ENCODE measurements around the gene MRPS6. TPM values are rescaled to one million over a fixed set of nuclear protein-coding genes. Genes with fewer than 3 reads are reported as not detected.

The MRPS6 gene
- total and polyA plus RNA-seq, 12 donors, result 25.4 to 135 (median 83.6) TPM

- Histone ChIP-seq H3K4me1 (replicated peaks in 1 of 2) (peaks cover 52 to 55% of the 10 kb centered on the region in 2 donors), H3K4me3 (no peak overlapping the region), H3K27ac (peak overlapping the region in 1 of 5 donors; percentile 23), H3K36me3 (replicated peaks in 1 of 2) (peaks cover 0 to 8% of the 10 kb centered on the region in 2 donors), H3K9me3 (replicated peaks in 1 of 3) (no peaks in the 10 kb centered on the region), H3K27me3 (no peaks in the 10 kb centered on the region)
- 79 to 90% (median 84%) methylated on average over 5 of the region's 5 CpGs for WGBS, 4 donors
- intact Hi-C loops (cut with DNase I), result loop anchor here in 1 of 2 donors (5.0 kb wide), 1 partner anchor 49 kb away; no protein-coding TSS in a partner anchor
- no peak for TF ChIP-seq POLR2A (IDR thresholded peaks at IDR 0.05)
- TF ChIP-seq, protein P1, sequence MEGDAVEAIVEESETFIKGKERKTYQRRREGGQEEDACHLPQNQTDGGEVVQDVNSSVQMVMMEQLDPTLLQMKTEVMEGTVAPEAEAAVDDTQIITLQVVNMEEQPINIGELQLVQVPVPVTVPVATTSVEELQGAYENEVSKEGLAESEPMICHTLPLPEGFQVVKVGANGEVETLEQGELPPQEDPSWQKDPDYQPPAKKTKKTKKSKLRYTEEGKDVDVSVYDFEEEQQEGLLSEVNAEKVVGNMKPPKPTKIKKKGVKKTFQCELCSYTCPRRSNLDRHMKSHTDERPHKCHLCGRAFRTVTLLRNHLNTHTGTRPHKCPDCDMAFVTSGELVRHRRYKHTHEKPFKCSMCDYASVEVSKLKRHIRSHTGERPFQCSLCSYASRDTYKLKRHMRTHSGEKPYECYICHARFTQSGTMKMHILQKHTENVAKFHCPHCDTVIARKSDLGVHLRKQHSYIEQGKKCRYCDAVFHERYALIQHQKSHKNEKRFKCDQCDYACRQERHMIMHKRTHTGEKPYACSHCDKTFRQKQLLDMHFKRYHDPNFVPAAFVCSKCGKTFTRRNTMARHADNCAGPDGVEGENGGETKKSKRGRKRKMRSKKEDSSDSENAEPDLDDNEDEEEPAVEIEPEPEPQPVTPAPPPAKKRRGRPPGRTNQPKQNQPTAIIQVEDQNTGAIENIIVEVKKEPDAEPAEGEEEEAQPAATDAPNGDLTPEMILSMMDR (IDR thresholded peaks at IDR 0.05), result no peak
- DNase-seq, result peak in 2 of 7 donors; percentile 27 to 63
Observed at GRCh38 chr21:34126691-34127090, 53.3 kb downstream of the MRPS6 start.

GRCh38 chr21:34128124-34128523 is 54.7 kb downstream of the MRPS6 start:
- peak overlapping the region; percentile 80 to 92 (median 90) for H3K27ac ChIP-seq
- intact Hi-C loops (cut with DNase I), result loop anchor here in 1 of 2 donors (5.0 kb wide), 1 partner anchor 51 kb away; no protein-coding TSS in a partner anchor
- H3K27me3 ChIP-seq, result no peaks in the 10 kb centered on the region
- H3K9me3 ChIP-seq (replicated peaks in 1 of 3), result no peaks in the 10 kb centered on the region
- H3K4me3 ChIP-seq, result no peak overlapping the region
- TF ChIP-seq POLR2A (IDR thresholded peaks at IDR 0.05), result no peak
- TF ChIP-seq, protein P1 (IDR thresholded peaks at IDR 0.05), result no peak
- WGBS, 4 donors, result 60 to 83% (median 72%) methylated on average over 6 of the region's 6 CpGs
- H3K36me3 ChIP-seq (replicated peaks in 1 of 2), result peaks cover 0 to 8% of the 10 kb centered on the region in 2 donors
- peaks cover 55 to 58% of the 10 kb centered on the region in 2 donors for H3K4me1 ChIP-seq (replicated peaks in 1 of 2)
- DNase-seq, result peak in 4 of 7 donors; percentile 27 to 60 (median 49)

GRCh38 chr21:34128674-34129038 is 55.3 kb downstream of the MRPS6 start:
- Histone ChIP-seq H3K9me3 (replicated peaks in 1 of 3) (no peaks in the 10 kb centered on the region), H3K4me3 (no peak overlapping the region), H3K27me3 (no peaks in the 10 kb centered on the region), H3K4me1 (replicated peaks in 1 of 2) (peaks cover 58 to 59% of the 10 kb centered on the region in 2 donors), H3K27ac (peak overlapping the region; percentile 80 to 92 (median 90)), H3K36me3 (replicated peaks in 1 of 2) (peaks cover 0 to 8% of the 10 kb centered on the region in 2 donors)
- intact Hi-C loops (cut with DNase I), result loop anchor here in 1 of 2 donors (5.0 kb wide), 1 partner anchor 51 kb away; no protein-coding TSS in a partner anchor
- peak in 4 of 7 donors; percentile 31 to 47 (median 41) for DNase-seq
- 31 to 64% (median 44%) methylated on average over 3 of the region's 3 CpGs for WGBS, 4 donors
- no peak for TF ChIP-seq POLR2A (IDR thresholded peaks at IDR 0.05)
- TF ChIP-seq, protein P1 (IDR thresholded peaks at IDR 0.05), result no peak

- Histone ChIP-seq H3K27ac (peak overlapping the region; percentile 80 to 92 (median 90)), H3K36me3 (replicated peaks in 1 of 2) (peaks cover 0 to 8% of the 10 kb centered on the region in 2 donors), H3K9me3 (replicated peaks in 1 of 3) (no peaks in the 10 kb centered on the region), H3K4me3 (peak overlapping the region in 1 of 4 donors; percentile 30), H3K27me3 (no peaks in the 10 kb centered on the region), H3K4me1 (replicated peaks in 1 of 2) (peaks cover 58 to 59% of the 10 kb centered on the region in 2 donors)
- peak in 1 of 2 donors; percentile 41 for TF ChIP-seq POLR2A (IDR thresholded peaks at IDR 0.05)
- TF ChIP-seq, protein P1 (IDR thresholded peaks at IDR 0.05), result peak; percentile 15 to 60 (median 32)
- intact Hi-C loops (cut with DNase I), result loop anchor here in 1 of 2 donors (5.0 kb wide), 1 partner anchor 52 kb away; no protein-coding TSS in a partner anchor
- 16 to 26% (median 21%) methylated on average over 14 to 17 of the region's 17 CpGs for WGBS, 4 donors
- peak; percentile 65 to 90 (median 81) for DNase-seq
Observed at GRCh38 chr21:34129039-34129891, 55.9 kb downstream of the MRPS6 start.
